ENCODE data around the gene SMYD5.

- no peak for TF ChIP-seq CTCF (IDR thresholded peaks at IDR 0.05)
- TF ChIP-seq ZFX (IDR thresholded peaks at IDR 0.05; ENCODE audit: borderline replicate concordance) = no peak
Observed at GRCh38 chr2:73253901-73254300, 39.9 kb downstream of the SMYD5 start.
